ENCODE data around the gene NID2. TPM values are rescaled to one million over a fixed set of nuclear protein-coding genes. Genes with fewer than 3 reads are reported as not detected.

NID2 gene
- total and polyA plus RNA-seq, 2 of the 4 experiments (the other 2 are of a cell fraction) = 101 to 303 TPM

GRCh38 chr14:52033101-52033642, 35.7 kb downstream of the NID2 start:
- H3K79me1 ChIP-seq (ENCODE audit: low read depth in 1 of 2, low read length in 2 of 2) = peaks cover 34 to 76% of the 10 kb centered on the region in 2 experiments
- peak overlapping the region; percentile 48 for H3K18ac ChIP-seq (ENCODE audit: low read depth, low read length)
- dilution Hi-C loops (cut with HindIII; ENCODE audit: low sequenced_read_pairs, unreplicated experiment) (no loop called here), in situ Hi-C loops (cut with MboI; ENCODE audit: low sequenced_read_pairs) (no loop called here), intact Hi-C loops (cut with micrococcal nuclease) (no loop called here)
- H3K4ac ChIP-seq (ENCODE audit: low read depth, low read length) = peak overlapping the region; percentile 73
- 0 out of 3 replicates have a peak overlapping the region, but pooled peaks have one; percentile 39 for H2BK15ac ChIP-seq (ENCODE audit: low read depth, low read length)
- H2BK20ac ChIP-seq (ENCODE audit: low read depth, low read length) = peak overlapping the region; percentile 30; the same call in 1 of the 2 replicates
- H3K23ac ChIP-seq (ENCODE audit: low read depth, low read length) = peak overlapping the region; percentile 85
- ChIA-PET POLR2A (ENCODE audit: unreplicated experiment) (interaction anchor here (0.5 kb wide), 1 partner anchor 61 kb away, joined by 3 read pairs; no protein-coding TSS in a partner anchor), CTCF (no interaction called here)
- H2BK5ac ChIP-seq (ENCODE audit: low read depth, low read length, poor library complexity, severe bottlenecking) = peak overlapping the region; percentile 44
- H4K91ac ChIP-seq (ENCODE audit: insufficient read depth, low read depth, low read length) = peak overlapping the region; percentile 81
- no CpG with 5 or more reads among the region's 10 CpGs for WGBS, 2 experiments (ENCODE audit: extremely low coverage in 2 of 2, insufficient read length in 1 of 2)
- no peak overlapping the region for H3K4me3 ChIP-seq (ENCODE audit: insufficient read depth, low read depth, low read length)
- TF ChIP-seq RFX5 (IDR thresholded peaks at IDR 0.05; ENCODE audit: low read depth, low read length) (no peak), MAFK (IDR thresholded peaks at IDR 0.05; ENCODE audit: low read depth, low read length) (peak; percentile 37; the same call in 1 of the 2 replicates), NFE2L2 (IDR thresholded peaks at IDR 0.05; ENCODE audit: low read depth, low read length) (peak; percentile 50; the same call in 1 of the 2 replicates)
- peaks cover 26% of the 10 kb centered on the region for H3K9me1 ChIP-seq (ENCODE audit: insufficient read depth, low read length)
- DNase-seq (peak; percentile 55), ATAC-seq (ENCODE audit: low read depth) (peak; percentile 52)
- H4K8ac ChIP-seq (ENCODE audit: low read depth in 2 of 2, low read length in 2 of 2) = peak overlapping the region; percentile 52 to 73; a peak in 3 of 4 replicates
- H2BK120ac ChIP-seq (ENCODE audit: low read depth, low read length) = peak overlapping the region; percentile 7; the same call in 1 of the 2 replicates
- H3K4me1 ChIP-seq (ENCODE audit: control insufficient read depth, insufficient read depth, low read length) = peaks cover 14% of the 10 kb centered on the region
- no peaks in the 10 kb centered on the region for H3K27me3 ChIP-seq (ENCODE audit: control insufficient read depth, insufficient read depth, low read length)
- peak overlapping the region; percentile 50 for H3K14ac ChIP-seq (replicated peaks; ENCODE audit: low read depth, low read length)
- BruUV-seq (replicated peaks) = no TSS peak
- peak overlapping the region; percentile 19 for H2AFZ ChIP-seq (replicated peaks; ENCODE audit: low read length, poor library complexity)
- H3K27ac ChIP-seq (ENCODE audit: insufficient read depth, low read length) = peak overlapping the region; percentile 73
- H3K56ac ChIP-seq (ENCODE audit: extremely low read depth, insufficient read depth, low read length) = no peak overlapping the region
- peaks cover 50% of the 10 kb centered on the region for H3K36me3 ChIP-seq (ENCODE audit: control insufficient read depth, insufficient read depth, low read length)
- peak overlapping the region; percentile 62 for H2AK5ac ChIP-seq (ENCODE audit: low read depth, low read length)
- H2AK9ac ChIP-seq (replicated peaks; ENCODE audit: low read depth, low read length, poor library complexity) = peak overlapping the region; percentile 34
- H3K9me3 ChIP-seq (ENCODE audit: control insufficient read depth, insufficient read depth, low read length) = no peaks in the 10 kb centered on the region
- no peak overlapping the region for H3K9ac ChIP-seq (ENCODE audit: low read depth, low read length)
- H4K20me1 ChIP-seq (ENCODE audit: insufficient read depth, low read length) = no peaks in the 10 kb centered on the region
- peak overlapping the region; percentile 57; the same call in 1 of the 2 replicates for H3K4me2 ChIP-seq (ENCODE audit: low read depth, low read length)
- peak overlapping the region; percentile 15; the same call in 1 of the 2 replicates for H4K5ac ChIP-seq (ENCODE audit: low read depth, low read length)
